Activated CD4-positive, alpha-beta T cell treated with anti-CD3 and anti-CD28 coated beads, Interleukin-2, amount 10 ng/mL, durations not matched to agents 24 days and 14 days (primary cell): ENCODE measurements around the gene SLC6A11. TPM values are rescaled to one million over a fixed set of nuclear protein-coding genes. Genes with fewer than 3 reads are reported as not detected.

Experiments used
- DNase-seq: peaks from one replicate; pipeline ENCODE4 v3.0.0; 2022
- H3K27ac Mint-ChIP-seq: one replicate; pipeline ENCODE4 v1.8.0; 2022; ENCODE audit warnings: mild to moderate bottlenecking, mixed read lengths
- H3K27me3 Mint-ChIP-seq: one replicate; pipeline ENCODE4 v1.8.0; 2022; ENCODE audit warnings: mixed read lengths
- H3K36me3 Mint-ChIP-seq: one replicate; pipeline ENCODE4 v1.8.0; 2022; ENCODE audit warnings: low read depth, mild to moderate bottlenecking, mixed read lengths
- H3K4me1 Mint-ChIP-seq: one replicate; pipeline ENCODE4 v1.8.0; 2021; ENCODE audit warnings: mixed read lengths
- H3K4me3 Mint-ChIP-seq: one replicate; pipeline ENCODE4 v1.8.0; 2022; ENCODE audit warnings: mild to moderate bottlenecking, moderate library complexity, mixed read lengths
- H3K9me3 Mint-ChIP-seq: one replicate; pipeline ENCODE4 v1.8.0; 2021; ENCODE audit warnings: mixed read lengths
- intact Hi-C: fragments of 100-400 bp; cut with micrococcal nuclease; formaldehyde crosslinking; loops from one replicate; pipeline ENCODE4 v1.15.1; 2023
- total RNA-seq: library from RNA; stranded (reverse); gene quantifications from 2 replicates; pipeline ENCODE4 v1.2.3, GENCODE V29; 2022

The SLC6A11 gene
- total RNA-seq, result not detected in 2 replicates

DNA sequence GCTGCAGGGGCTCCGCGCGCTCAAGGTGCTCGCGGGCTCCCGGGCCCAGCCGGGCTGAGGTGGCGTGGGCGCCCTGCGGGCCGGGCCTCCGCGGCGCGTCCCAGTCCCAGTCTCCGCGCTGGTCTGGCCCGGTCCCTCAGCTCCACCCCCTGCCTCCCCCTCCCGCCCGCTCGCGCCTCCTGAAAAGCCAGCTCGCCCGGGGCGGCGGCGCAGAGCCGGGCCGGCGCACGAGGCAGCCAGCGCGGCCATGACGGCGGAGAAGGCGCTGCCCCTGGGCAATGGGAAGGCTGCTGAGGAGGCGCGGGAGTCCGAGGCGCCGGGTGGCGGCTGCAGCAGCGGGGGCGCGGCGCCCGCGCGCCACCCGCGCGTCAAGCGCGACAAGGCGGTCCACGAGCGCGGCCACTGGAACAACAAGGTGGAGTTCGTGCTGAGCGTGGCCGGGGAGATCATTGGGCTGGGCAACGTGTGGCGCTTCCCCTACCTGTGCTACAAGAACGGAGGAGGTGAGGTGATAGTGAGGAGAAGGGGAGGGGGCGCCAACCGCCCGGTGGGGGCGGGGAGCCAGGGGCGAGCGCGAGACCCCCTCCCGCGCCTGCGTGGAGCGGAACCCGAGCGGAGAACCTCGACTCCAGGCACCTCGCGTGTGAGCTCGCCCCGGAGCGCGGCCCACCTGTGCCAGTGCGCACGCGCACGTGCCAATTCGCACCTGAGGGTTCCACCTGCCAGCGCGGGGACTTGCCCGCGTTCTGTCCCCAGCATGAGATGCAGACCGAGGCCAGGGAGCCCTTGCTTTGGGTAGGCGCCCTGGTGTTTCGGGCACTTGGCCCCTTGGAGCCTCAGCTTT lies at the start of gene SLC6A11:
Gene SLC6A11 (plus strand): TSS at position 210 of the 844 bp plus-strand sequence. CDS start 38 bp downstream, at position 248.
- peaks cover 1% of the 10 kb centered on the region for H3K36me3 Mint-ChIP-seq
- no peaks in the 10 kb centered on the region for H3K9me3 Mint-ChIP-seq
- intact Hi-C loops, result no loop called here
- no peak within 1 kb of the TSS for H3K4me3 Mint-ChIP-seq
- H3K27me3 Mint-ChIP-seq, result peaks cover 39% of the 10 kb centered on the region
- no peaks in the 10 kb centered on the region for H3K4me1 Mint-ChIP-seq
- DNase-seq, result no peak
- H3K27ac Mint-ChIP-seq, result no peak within 1 kb of the TSS

DNA sequence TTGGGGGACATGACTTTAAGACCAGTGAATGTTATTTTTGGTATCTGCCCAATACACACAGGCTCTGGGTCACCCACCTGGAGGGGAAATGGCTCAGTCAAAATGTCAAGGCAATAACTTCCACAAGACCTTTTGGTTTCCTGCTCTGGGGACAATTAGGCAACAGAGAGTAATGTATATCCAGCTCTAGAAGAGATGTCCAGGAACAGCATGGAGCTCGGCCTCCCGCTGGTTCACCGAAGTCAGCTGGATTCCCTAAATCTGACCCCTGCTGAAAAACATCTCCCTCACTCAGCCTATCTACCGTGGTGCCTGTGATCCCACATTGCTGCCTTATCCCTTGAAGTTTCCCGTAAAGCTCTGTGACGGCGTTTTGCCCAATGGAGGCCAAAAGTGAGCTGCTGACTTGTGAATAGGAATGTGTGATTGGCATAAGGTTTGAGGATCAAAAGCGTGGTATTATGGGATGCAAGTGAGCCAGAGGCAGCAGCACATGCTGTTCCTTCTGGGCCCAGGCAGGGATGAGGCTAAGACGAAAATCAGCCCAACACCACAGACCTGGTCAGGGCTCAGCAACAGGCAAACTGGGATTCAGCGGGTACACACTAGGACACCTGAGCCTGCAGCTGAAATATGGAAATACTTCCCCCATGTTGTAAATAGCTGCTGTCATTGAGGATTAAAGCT lies 47.2 kb upstream of the SLC6A11 start:
- no peaks in the 10 kb centered on the region for H3K36me3 Mint-ChIP-seq
- intact Hi-C loops, result no loop called here
- no peak overlapping the region for H3K27ac Mint-ChIP-seq
- H3K4me3 Mint-ChIP-seq, result no peak overlapping the region
- H3K4me1 Mint-ChIP-seq, result no peaks in the 10 kb centered on the region
- H3K27me3 Mint-ChIP-seq, result no peaks in the 10 kb centered on the region
- no peak for DNase-seq
- no peaks in the 10 kb centered on the region for H3K9me3 Mint-ChIP-seq

DNA sequence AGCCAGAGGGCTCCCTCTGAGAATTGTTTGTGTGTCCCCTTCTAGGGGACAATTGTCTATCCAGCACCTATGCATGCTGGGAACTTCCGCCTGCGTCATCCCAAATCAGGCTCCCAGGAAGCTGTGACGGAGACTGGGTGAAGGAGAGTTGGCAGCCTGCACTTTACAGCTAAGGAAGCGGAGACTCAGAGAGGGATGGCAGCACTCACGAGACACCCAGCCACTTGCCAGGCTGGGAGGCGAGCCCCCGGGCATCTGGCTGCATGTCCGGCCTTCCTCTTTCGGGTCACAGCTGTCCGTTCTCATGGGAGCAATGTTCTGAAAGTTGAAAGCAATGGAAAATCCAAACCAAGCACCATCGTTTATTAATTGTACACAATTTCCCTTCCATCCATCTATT lies 45.5 kb upstream of the SLC6A11 start:
- H3K9me3 Mint-ChIP-seq, result no peaks in the 10 kb centered on the region
- no peaks in the 10 kb centered on the region for H3K4me1 Mint-ChIP-seq
- intact Hi-C loops, result no loop called here

DNA sequence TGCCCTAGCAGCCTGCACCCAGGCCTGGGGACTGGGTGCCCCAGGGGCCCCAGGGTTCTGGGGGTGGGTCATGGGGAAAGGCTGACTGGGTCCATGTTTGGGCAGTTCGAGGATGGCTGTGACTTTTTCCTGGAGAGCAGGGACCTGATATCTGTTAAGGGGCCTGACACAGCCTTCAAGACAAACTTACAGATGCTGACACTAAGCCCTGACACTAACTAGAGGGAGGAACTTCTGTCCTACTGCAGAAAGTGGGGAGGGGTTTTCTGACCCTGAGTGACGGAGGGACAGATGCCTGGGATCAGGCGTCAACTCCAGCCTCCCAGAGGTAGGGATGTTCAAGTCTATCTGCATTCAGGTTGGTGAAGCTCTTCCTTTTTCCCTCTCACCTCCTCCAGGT lies 45.0 kb upstream of the SLC6A11 start:
- intact Hi-C loops, result no loop called here
- Mint-ChIP-seq H3K27ac (no peak overlapping the region), H3K4me1 (no peaks in the 10 kb centered on the region), H3K36me3 (no peaks in the 10 kb centered on the region), H3K4me3 (no peak overlapping the region), H3K9me3 (no peaks in the 10 kb centered on the region), H3K27me3 (no peaks in the 10 kb centered on the region)
- no peak for DNase-seq

More for the DNA sequence above, 45.5 kb upstream of the SLC6A11 start:
- DNase-seq, result no peak
- Mint-ChIP-seq H3K27me3 (no peaks in the 10 kb centered on the region), H3K4me3 (no peak overlapping the region), H3K36me3 (no peaks in the 10 kb centered on the region), H3K27ac (no peak overlapping the region)

DNA sequence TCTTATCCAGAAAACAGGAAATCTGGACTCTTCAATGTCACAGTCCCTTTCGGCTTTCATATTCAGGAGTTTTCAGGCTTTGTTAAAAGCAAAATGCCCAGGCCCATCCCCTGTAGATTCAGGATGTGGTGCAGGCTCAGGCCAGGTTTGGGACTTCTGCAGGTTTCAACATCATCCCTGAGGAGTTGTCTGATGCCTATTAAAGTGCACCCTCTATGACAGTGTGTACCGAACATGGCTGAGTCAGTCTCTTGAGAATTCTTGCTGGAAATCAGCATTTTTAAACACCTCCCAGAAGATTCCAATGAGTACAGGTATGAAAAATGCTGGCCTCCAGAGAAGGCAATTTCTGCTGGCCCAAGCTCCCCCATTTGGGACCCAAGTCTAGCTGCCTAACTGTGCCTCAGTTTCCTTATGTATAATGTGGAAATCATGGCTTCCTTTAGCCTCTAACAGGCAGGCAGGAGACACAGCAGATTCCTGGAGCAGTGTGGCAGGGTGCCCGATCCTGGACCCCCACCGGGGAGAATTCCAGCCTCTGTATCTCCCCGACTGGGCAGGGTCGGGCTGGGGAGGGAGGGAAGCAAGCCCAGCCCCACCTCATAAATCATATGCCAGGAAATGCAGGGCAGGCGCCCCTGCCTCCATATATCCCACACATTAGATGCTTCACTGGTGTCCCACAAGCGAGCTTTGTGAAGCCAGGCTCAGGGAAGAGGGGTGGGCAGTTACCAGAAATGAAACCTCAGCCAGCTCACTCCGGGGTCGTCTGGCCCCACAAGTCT lies 44.4 kb upstream of the SLC6A11 start:
- no peaks in the 10 kb centered on the region for H3K27me3 Mint-ChIP-seq
- no peaks in the 10 kb centered on the region for H3K36me3 Mint-ChIP-seq
- no peaks in the 10 kb centered on the region for H3K9me3 Mint-ChIP-seq
- H3K4me3 Mint-ChIP-seq, result no peak overlapping the region
- no peak overlapping the region for H3K27ac Mint-ChIP-seq
- intact Hi-C loops, result no loop called here
- no peaks in the 10 kb centered on the region for H3K4me1 Mint-ChIP-seq
- no peak for DNase-seq

GRCh38 chr3:10772271-10773161 lies 43.5 kb upstream of the SLC6A11 start:
- intact Hi-C loops, result no loop called here
- H3K36me3 Mint-ChIP-seq, result no peaks in the 10 kb centered on the region

GRCh38 chr3:10774129-10774670 lies 41.8 kb upstream of the SLC6A11 start:
- Mint-ChIP-seq H3K36me3 (no peaks in the 10 kb centered on the region), H3K27ac (no peak overlapping the region)

More at GRCh38 chr3:10772271-10773161, 43.5 kb upstream of the SLC6A11 start:
- Mint-ChIP-seq H3K4me1 (no peaks in the 10 kb centered on the region), H3K27me3 (no peaks in the 10 kb centered on the region), H3K4me3 (no peak overlapping the region), H3K27ac (no peak overlapping the region), H3K9me3 (no peaks in the 10 kb centered on the region)
- DNase-seq, result no peak

GRCh38 chr3:10774825-10775224 lies 41.2 kb upstream of the SLC6A11 start:
- Mint-ChIP-seq H3K9me3 (no peaks in the 10 kb centered on the region), H3K4me3 (no peak overlapping the region), H3K36me3 (no peaks in the 10 kb centered on the region), H3K4me1 (no peaks in the 10 kb centered on the region), H3K27ac (no peak overlapping the region), H3K27me3 (no peaks in the 10 kb centered on the region)
- intact Hi-C loops, result no loop called here
- no peak for DNase-seq

More at GRCh38 chr3:10774129-10774670, 41.8 kb upstream of the SLC6A11 start:
- no peak overlapping the region for H3K4me3 Mint-ChIP-seq
- intact Hi-C loops, result no loop called here
- H3K9me3 Mint-ChIP-seq, result no peaks in the 10 kb centered on the region
- no peaks in the 10 kb centered on the region for H3K27me3 Mint-ChIP-seq
- no peak for DNase-seq
- H3K4me1 Mint-ChIP-seq, result no peaks in the 10 kb centered on the region

- H3K36me3 Mint-ChIP-seq, result no peaks in the 10 kb centered on the region
- H3K4me3 Mint-ChIP-seq, result no peak overlapping the region
- no peak for DNase-seq
- no peaks in the 10 kb centered on the region for H3K27me3 Mint-ChIP-seq
- no peak overlapping the region for H3K27ac Mint-ChIP-seq
- no peaks in the 10 kb centered on the region for H3K9me3 Mint-ChIP-seq
- intact Hi-C loops, result no loop called here
- no peaks in the 10 kb centered on the region for H3K4me1 Mint-ChIP-seq
Measured at GRCh38 chr3:10775259-10775658, 40.8 kb upstream of the SLC6A11 start.

- intact Hi-C loops, result no loop called here
- Mint-ChIP-seq H3K27me3 (no peaks in the 10 kb centered on the region), H3K27ac (no peak overlapping the region), H3K36me3 (no peaks in the 10 kb centered on the region), H3K9me3 (no peaks in the 10 kb centered on the region), H3K4me1 (no peaks in the 10 kb centered on the region), H3K4me3 (no peak overlapping the region)
- no peak for DNase-seq
Measured at GRCh38 chr3:10775828-10776227, 40.2 kb upstream of the SLC6A11 start.

DNA sequence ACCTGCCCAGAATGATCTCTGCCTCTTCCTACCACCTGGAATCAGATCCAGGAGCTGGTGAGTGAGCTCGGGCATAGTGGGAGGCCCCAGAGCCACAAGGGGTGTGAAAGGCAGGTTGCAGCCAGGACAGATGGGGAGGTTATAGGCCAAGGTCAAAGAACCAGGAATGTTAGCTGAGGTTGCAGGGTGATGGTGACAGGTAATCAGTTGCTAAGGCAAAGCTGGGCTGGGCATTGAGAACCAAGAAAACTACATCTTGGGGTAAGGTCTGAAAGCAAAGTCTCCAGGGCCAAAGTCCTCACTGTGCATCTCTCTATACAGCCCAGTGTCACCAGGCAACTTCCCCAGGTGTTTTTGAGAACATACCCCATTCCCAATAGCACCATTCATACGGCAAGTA lies 38.4 kb upstream of the SLC6A11 start:
- no peak for DNase-seq
- H3K27me3 Mint-ChIP-seq, result no peaks in the 10 kb centered on the region
- H3K27ac Mint-ChIP-seq, result no peak overlapping the region
- no peaks in the 10 kb centered on the region for H3K9me3 Mint-ChIP-seq
- H3K4me1 Mint-ChIP-seq, result no peaks in the 10 kb centered on the region
- intact Hi-C loops, result no loop called here
- no peaks in the 10 kb centered on the region for H3K36me3 Mint-ChIP-seq
- H3K4me3 Mint-ChIP-seq, result no peak overlapping the region

DNA sequence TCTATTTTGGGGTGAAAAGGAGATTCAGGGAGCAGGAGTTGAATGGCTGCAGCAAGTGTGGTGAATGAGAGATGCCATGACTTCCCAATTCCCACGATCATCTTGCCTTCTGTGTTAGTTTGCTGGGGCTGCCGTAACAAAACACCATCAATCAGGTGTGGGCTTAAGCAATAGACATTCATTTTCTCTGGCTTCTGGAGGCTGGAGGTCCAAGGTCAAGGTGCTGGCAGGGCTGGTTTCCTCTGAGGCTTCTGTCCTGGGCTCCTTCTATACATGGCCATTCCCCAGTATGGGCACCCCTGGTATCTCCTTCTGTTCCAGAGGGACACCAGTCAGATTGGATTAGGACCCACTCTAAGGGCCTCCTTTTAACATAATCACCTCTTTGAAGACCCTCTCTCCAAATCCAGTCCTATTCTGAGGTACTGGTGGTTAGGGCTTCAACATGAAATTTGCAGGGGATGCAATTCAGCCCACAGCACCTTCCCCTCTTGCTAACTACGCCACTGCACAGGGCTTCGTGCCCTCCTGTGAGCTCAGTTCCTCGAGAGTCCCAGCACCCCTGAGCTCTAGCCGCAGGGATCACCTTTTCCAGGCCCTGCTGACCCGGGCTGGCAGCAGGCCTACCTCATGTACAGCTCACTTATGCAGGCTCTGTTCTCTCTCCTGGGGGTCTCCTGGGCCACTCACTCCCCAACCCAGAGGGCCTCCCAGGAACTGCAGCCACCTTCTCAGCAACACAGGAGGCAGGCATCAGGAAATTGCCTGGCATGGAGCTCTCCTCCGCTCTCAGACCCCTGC lies 37.3 kb upstream of the SLC6A11 start:
- DNase-seq, result no peak
- H3K27ac Mint-ChIP-seq, result no peak overlapping the region
- intact Hi-C loops, result no loop called here
- H3K27me3 Mint-ChIP-seq, result no peaks in the 10 kb centered on the region
- no peaks in the 10 kb centered on the region for H3K4me1 Mint-ChIP-seq
- H3K9me3 Mint-ChIP-seq, result no peaks in the 10 kb centered on the region
- no peak overlapping the region for H3K4me3 Mint-ChIP-seq
- no peaks in the 10 kb centered on the region for H3K36me3 Mint-ChIP-seq
